HG02840 (cell line): ENCODE results near the gene SLC44A5.
"Not testable (repeated sequence)": the region's sequence is repeated elsewhere in the genome, so short reads cannot be mapped to it uniquely, and the experiment has no call there.

ENCODE experiments used
- ATAC-seq: cut with Tn5 transposase; IDR thresholded peaks from one replicate; pipeline ENCODE4 v1.9.1; 2021; ENCODE audit warnings: mild to moderate bottlenecking, moderate library complexity, moderate number of reproducible peaks; ENCODE audit not compliant: unreplicated experiment, low FRiP score

SLC44A5 gene

GRCh38 chr1:75528001-75528400 is 82.9 kb downstream of the SLC44A5 start:
- no peak for ATAC-seq

- no peak for ATAC-seq
Measured at GRCh38 chr1:75522389-75522788, 88.5 kb downstream of the SLC44A5 start.

GRCh38 chr1:75521658-75522057 is 89.3 kb downstream of the SLC44A5 start:
- ATAC-seq = no peak

GRCh38 chr1:75520862-75521475 is 89.9 kb downstream of the SLC44A5 start:
- no peak for ATAC-seq

- ATAC-seq = no peak
Measured at GRCh38 chr1:75519651-75520427, 91.1 kb downstream of the SLC44A5 start.

GRCh38 chr1:75518686-75519085 is 92.2 kb downstream of the SLC44A5 start:
- ATAC-seq = no peak

GRCh38 chr1:75514270-75514669 is 96.6 kb downstream of the SLC44A5 start:
- no peak for ATAC-seq

- ATAC-seq = no peak
Measured at GRCh38 chr1:75506976-75507375, 103.9 kb downstream of the SLC44A5 start.

- no peak for ATAC-seq
Measured at GRCh38 chr1:75503221-75503974, 107.5 kb downstream of the SLC44A5 start.

- ATAC-seq = no peak
Measured at GRCh38 chr1:75502776-75503175, 108.1 kb downstream of the SLC44A5 start.

- no peak for ATAC-seq
Measured at GRCh38 chr1:75501577-75502295, 109.2 kb downstream of the SLC44A5 start.

- no peak for ATAC-seq
Measured at GRCh38 chr1:75492011-75492410, 118.9 kb downstream of the SLC44A5 start.

GRCh38 chr1:75487399-75487798 is 123.5 kb downstream of the SLC44A5 start:
- no peak for ATAC-seq

GRCh38 chr1:75484789-75485188 is 126.1 kb downstream of the SLC44A5 start:
- no peak for ATAC-seq

GRCh38 chr1:75482951-75483350 is 128.0 kb downstream of the SLC44A5 start:
- ATAC-seq = no peak

- ATAC-seq = not testable (repeated sequence)
Measured at GRCh38 chr1:75476486-75476885, 134.4 kb downstream of the SLC44A5 start.

- no peak for ATAC-seq
Measured at GRCh38 chr1:75475696-75476095, 135.2 kb downstream of the SLC44A5 start.

- ATAC-seq = no peak
Measured at GRCh38 chr1:75472971-75473603, 137.8 kb downstream of the SLC44A5 start.

- no peak for ATAC-seq
Measured at GRCh38 chr1:75472089-75472970, 138.6 kb downstream of the SLC44A5 start.
